Activated CD8-positive, alpha-beta memory T cell treated with anti-CD3 and anti-CD28 coated beads, Interleukin-2, amount 50 U/mL, for 48 hours (primary cell): ENCODE results near the gene GAB2.
"Not testable (repeated sequence)": the region's sequence is repeated elsewhere in the genome, so short reads cannot be mapped to it uniquely, and the experiment has no call there.

Experiments used
- DNase-seq: peaks from one replicate; pipeline ENCODE4 v3.0.0-alpha.2; 2020

Gene GAB2

DNA sequence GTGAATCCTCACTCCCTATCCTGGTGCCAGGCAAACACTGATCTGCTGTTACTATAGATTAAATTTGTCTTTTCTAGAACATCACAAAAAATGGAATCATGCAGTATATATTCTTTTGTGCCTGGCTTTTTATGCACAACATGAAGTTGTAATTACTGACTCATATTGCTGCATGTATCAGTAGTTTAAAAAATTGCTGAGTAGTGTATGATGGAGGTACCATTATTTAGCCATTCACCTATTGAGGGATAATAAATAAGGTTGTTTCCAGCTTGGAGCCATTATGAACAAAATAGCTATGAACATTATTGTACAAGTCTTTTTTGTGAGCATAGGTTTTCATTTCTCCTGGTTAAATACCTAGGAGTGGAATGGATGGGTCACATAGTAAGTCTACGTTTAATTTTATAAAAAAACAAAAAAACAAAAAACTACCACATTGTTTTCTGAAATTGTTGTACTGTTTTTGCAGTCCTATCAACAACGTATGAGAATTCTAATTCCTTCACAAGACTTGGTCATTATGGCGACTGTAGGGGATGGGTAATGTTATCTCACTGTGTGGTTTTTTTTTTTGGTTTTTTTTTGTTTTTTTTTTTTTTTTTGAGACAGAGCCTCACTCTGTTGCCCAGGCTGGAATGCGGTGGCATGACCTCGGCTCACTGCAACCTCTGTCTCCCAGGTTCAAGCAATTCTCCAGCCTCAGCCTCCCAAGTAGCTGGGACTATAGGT lies 117.3 kb downstream of the GAB2 start:
- DNase-seq, result no peak

DNA sequence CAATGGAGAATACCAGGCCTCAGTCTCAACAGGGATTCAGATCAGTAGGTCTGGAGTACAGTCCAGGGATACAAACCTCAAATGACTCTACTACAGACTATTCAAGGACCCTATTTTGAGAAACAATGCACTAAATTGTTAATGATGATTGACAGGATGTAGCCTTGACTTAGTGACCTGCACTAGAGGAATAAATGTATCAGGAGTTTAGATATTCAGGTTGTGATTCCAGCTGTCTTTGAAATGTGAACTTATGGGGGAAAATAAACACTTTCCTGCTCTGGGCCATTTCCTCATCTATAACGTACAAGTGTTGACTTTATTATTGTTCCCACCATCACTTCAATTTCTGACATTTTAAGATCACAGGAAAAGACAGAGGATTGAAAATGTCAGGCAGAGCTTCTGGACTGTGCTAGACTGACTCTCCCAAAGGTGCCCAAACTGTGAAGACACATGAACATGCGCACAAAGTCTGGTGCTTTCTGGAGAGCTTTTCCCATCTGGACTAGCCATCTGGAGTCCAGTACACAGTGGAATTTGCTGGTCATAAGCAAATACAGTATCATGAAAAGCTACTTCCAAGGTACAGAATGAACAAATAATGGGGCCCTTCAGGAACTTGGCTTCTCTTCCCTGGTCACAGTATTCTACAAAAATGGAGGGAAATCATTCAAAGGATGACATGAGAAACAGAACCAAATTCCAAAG lies 118.5 kb downstream of the GAB2 start:
- DNase-seq, result no peak

DNA sequence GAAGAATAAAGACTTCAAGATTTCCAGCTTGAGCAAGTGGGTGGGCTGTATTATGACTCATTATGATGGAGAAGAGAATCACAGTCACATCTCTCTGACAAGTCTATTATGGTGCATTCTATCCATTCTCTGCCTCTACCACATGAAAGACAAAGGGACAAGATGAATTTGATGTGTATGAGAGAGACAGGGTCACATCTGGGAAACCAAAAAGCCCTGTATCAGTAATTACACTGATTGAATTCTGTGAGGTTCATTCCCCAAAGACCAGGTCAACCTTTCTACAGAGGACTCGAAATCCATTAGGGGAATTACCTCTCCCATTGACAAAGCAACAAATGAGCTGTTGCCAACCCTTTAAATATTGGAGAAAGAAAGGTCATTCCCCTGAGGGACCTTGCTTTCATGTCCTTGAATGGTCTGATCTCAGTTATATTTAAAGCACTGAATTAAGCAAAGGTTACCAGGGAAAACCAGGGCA lies 119.3 kb downstream of the GAB2 start:
- no peak for DNase-seq

DNA sequence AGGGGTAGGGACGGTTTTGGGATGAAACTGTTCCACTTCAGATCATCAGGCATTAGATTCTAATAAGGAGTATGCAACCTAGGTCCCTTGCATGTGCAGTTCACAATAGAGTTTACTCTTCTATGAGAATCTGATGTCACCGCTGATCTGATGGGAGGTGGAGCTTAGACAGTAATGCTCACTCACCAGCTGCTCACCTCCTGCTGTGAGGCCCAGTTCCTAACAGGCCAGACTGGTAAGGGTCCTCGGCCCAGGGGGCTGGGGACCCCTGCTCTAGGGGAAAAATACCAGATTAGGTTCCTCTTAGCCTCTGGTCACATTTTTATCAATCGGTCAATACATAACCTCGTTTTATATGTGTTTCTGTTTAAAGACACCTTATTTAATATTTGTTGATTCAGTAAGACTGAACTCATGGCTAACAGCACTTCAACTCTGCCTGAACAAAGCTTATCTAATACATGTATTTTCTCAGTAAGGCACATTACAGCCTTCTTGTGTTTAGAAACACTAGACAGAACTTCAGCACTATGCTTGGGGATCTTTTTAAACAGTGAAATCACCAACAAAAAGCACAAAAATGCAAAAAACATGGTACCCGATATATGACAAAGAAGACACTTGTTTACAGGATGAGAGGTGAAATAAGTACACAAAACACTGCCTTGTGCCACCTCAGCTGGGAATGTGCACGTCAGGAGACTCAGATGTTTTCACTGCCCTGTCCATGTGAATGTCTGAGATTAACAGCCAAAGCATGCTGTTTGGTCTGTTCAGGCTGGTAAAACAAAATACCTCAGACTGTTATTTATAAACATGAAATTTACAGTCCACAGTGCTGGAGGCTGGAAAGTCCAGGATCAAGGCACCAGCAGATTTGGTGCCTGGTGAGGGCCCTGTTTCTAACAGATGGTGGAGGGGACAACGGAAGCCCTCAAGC lies 121.4 kb downstream of the GAB2 start:
- no peak for DNase-seq

DNA sequence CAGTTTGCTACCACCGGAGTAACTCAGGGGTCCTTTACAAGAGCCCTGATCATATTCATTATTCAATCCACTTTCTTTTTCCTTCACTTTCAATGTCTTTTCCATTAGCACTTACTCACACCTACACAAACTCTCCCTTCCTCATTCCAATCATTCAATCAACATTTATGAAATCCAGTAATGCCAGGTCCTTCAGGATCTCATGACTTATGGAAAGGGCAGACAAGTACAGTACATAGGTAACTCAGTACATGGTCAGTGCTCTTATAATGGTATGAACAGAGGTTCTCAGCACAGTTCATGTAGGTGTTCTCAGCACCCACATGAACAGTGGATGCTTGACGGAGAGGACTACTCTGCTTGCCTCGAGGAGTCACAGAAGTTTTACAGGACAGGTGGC lies 122.3 kb downstream of the GAB2 start:
- no peak for DNase-seq

DNA sequence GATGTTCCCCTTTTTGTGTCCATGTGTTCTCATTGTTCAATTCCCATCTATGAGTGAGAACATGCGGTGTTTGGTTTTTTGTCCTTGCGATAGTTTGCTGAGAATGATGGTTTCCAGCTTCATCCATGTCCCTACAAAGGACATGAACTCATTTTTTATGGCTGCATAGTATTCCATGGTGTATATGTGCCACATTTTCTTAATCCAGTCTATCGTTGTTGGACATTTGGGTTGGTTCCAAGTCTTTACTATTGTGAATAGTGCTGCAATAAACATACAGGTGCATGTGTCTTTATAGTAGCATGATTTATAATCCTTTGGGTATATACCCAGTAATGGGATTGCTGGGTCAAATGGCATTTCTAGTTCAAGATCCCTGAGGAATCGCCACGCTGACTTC lies 123.5 kb downstream of the GAB2 start:
- DNase-seq, result not testable (repeated sequence)

DNA sequence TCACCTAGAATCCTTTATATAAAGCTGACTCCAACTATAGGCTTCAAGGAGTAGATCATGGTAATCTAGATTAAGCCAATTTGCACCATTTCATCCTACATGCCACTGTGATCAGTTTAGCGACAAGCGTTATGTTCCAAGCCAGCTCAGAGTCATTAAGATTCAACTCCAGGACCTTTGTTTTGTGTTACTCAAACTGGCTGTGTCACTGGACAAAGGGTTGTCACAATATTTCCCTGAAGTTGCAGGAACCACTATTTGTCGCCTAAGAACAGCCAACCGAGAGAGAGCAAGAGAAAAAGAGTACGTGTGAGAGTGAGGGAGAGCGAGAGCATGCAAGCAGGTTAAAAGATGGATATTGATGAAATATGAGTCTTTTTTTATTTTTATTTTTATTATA lies 124.1 kb downstream of the GAB2 start:
- DNase-seq, result no peak

DNA sequence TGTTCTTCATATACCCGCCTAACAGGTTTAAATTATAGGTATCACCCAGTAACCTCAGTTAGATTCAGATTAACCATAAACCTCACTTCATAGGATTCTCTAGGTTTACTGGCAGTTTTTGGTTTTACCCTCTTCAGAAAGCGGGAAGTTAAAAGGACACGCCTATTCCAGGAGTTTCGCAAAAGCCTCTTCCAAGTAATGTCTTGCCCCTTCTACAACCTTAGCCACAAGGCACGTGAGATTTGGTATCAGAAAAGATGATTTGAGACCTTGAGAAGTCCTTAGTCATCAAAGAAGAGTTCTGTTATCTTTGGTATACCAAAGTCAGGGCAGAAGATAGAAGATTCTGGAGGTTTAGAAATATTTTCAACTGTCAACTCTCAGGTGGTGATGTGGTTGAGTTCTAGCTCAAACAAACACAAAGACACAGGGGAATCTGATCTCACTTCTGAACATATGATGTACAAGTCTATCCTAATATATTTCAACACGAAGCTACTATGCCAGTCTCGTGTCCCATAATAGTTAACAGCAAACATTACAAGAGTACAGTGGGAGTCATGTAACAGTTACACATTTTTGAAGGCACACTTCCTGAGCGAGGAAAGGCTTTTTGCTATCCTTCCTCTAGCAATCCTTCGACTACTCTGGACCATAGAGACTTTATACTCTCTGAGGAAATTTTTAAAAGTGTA lies 125.4 kb downstream of the GAB2 start:
- no peak for DNase-seq

DNA sequence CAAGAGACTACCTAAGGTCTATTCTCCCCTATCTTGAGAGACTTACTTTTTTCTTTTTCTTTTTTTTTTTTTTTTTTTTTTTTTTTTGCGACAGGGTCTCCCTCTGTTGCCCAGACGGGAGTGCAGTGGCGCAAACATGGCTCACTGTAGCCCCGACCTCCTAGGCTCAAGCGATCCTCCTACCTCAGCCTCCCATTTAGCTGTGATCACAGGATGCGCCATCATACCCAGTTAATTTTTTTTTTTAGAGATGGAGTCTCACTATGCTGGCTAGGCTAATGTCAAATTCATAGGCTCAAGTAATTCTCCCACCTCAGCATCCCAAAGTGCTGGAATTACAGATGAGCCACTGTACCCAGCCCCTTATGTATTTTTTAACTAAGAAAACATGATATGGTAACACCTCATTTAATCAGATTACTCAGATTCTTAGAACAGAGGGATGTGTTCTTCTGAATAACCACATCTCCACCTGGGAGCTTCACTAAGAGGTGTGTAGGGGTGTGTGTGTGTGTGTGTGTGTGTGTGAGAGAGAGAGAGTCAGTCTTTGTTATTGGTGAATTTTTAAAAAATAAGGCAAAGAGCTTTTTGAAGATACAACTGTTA lies 126.0 kb downstream of the GAB2 start:
- DNase-seq, result no peak

DNA sequence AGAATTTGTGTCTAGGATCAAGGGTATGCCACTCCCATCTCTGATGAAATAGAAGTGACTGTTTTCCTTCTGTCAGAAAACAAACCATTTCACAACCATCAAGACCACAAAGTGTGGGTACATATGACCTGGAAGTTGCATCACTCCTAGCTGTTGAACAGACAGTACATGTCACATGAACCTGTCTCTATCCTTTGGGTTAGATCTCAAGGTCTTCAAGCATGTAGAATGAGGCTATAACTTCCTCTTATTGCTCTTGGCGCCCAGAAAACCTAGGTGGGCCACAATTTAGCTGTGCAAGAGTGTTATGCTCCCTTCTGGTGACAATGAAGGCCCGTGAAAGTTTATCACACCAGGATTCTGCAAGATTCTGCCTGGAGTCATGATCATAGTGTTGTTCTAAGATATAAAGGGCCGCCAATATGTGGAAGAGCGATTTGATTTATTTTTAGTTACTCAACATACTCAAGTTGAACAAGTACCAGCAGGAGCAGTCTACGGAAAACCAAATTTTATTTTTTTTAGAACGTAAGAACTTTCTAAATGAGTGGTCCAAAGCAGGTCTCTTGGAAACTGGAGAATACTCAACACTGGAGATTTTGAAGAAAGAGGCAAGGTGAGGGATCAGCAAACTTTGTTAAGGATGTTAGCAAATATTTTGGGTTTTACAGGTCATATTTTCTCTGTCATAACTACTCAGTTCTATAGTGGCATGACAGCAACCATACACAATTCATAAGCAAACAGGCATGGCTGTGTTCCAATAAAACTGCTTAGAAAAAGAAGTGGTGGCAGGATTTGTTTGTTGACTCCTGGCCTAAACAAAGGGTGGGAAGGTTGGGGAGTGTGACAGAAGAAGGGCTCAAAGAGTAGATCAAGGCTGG lies 127.1 kb downstream of the GAB2 start:
- no peak for DNase-seq

DNA sequence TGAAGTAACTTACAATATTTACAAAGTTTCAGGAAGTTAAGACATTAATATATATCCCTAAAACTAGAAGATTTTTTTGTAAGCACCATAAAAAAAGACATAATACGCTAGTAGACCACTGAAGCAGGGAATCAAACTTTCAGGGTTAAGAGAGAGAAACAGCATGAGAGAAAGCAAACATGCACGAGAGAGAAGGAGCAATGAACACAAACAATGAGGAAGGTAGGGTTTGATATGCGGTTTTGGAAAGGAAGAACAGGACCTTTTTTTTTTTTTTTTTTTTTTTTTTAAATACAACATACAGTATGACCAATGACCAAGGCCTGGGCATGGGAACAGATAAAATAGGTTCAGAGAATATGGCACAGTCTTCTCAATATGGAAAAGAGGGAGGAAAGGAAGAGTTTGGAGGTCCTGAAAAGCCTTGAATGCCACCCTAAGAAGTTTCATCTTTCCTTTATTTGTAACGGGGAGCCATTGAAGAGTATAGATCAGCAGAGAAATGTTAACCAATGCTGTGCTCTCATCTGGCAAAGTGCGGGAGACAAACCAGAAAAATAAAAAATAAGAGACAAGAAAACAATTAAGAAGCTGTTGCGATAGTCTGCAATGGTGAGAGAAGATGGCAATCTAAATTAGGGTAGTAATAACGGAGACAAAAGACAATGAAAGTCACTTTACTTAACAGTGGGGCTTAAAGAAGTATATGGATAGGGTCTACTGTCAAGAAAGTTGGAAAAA lies 127.9 kb downstream of the GAB2 start:
- no peak for DNase-seq

DNA sequence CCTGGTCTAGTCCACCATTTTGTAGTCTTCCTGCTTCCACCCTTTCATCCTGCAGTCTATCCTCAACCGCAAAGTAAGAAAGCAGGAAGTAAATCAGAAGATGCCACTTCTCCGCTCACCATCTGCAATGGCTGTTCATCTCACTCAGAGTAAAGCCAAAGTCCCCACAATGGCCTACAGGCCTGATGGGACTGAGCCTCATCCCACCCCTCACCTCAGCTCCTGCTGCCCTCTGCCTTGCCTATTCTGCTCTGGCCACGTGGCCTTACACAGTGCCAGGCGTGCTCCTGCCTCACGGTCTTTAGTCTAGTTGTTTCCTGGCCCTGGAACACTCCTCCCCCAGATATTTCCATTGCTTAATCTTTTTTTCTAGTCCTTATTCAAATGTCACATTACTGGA lies 133.4 kb downstream of the GAB2 start:
- no peak for DNase-seq

DNA sequence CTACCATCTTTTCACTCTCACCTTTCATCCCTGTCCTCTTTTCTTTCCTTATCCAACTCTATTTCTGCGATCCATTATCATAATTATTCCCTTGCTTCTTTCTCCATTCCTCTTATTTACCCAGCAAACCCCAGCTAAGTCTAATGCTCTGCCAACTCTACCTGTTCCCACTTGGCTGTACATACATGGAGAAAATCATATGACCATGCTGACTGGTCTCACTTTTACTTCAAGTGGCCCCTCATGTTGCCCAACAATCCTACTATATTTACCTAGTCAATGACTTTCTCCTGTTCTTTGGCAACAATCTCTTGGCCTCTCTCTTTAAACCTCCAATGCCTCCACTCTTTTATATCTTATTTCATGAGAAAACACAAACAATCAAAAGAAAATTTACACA lies 134.8 kb downstream of the GAB2 start:
- DNase-seq, result no peak

DNA sequence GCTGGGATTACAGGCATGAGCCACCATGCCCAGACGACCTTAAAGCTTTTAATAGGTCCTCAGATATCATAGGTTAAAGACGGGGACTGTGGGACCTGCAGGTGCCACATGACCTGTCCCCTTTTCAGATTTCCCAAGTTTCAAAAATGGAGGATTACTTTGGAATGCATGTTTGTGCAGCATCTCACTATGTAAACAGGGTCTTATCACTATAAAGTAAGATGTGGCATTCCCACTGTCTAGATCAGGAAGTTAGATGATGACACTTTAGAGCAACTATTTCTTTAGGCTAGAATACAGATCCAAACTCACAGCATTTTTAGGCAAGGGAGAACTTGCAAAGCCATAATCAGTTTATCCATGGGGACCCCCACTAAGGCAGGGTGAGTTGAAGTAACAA lies 136.1 kb downstream of the GAB2 start:
- DNase-seq, result no peak

DNA sequence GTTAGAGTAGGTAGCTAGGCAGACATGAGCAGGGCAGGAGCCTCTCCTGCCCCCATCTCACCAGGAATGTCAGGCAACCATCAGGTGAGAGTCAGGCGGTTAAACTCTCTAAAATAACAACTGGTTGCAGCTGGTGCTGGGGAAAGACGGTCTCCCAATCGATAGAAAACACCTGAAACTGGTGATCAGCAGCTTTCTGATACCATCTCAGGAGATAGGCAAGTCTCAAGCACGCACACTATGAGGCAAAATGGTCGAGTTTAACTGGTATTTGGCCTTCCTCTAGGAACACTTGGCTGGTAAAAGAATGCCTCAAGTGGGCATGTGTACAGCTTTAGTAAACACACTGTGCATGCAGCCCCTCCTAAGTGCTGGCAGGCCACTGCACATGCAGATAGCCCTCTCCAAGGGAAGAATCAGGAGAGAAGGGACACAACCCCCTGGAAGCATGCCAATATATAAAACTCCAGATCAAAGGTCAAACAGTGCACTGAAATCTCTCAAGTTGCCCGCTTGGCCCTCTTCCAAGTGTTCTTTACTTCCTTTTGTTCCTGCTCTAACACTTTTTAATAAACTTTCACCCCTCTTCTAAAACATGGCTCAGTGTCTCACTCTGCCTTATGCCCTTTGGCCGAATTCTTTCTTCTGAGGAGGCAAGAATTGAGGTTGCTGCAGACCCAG lies 140.2 kb downstream of the GAB2 start:
- DNase-seq, result no peak

DNA sequence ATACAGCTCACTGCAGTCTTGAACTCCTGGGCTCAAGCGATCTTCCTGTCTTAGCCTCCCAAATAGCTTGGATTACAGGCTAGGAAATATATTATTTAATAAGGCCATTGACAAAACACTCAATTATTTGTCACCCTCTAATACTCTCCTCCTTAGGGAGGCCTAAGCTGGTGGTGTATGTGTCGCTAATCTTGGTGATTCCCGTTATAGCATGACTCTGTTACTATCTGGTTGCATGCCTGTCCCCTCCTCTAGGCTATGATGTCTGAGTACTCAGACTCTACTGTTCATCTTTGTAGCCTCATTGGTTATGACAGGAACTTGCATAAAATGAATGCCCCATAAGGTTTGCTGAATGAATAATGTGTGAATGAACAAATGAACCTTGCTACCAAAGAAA lies 141.3 kb downstream of the GAB2 start:
- DNase-seq, result no peak

DNA sequence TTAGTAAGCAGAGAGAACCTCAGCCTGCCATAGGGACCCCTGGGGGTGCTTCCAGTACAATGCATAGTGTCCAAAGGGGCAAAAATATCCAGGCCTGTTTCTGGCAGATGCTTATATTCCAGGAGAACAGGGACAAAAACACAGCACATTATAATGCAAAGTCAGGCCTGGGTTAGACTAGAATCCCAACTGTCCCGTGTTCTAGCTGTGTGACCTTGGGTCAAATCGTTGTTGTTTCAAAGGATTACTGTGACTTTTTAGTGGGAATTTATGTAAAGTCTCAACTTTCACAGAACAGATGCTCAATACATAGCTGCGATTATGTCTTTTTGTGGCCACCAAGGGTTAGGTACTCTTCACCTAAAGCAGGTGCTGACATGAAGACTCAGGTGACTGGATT lies 142.9 kb downstream of the GAB2 start:
- DNase-seq, result no peak

DNA sequence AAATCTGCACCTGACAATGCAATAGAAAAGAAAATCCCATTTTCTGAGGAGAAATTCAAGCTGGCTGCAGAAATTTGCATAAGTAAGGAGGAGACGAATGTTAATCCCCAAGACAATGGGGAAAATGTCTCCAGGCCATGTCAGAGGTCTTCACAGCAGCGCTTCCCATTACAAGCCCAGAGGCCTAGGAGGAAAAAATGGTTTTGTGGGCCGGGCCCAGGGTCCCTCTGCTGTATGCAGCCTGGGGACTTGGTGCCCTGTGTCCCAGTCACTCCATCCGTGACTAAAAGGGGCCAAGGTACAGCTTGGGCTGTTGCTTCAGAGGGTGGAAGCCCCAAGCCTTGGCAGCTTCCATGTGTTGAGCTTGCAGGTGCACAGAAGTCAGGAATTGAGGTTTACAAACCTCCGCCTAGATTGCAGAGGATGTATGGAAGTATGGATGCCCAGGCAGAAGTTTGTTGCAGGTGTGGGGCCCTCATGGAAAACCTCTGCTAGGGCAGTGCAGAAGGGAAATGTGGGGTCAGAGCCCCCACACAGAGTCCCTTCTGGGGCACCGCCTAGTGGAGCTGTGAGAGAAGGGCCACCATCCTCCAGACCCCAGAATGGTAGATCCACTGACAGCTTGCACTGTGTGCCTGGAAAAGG lies 144.9 kb downstream of the GAB2 start:
- DNase-seq, result not testable (repeated sequence)

DNA sequence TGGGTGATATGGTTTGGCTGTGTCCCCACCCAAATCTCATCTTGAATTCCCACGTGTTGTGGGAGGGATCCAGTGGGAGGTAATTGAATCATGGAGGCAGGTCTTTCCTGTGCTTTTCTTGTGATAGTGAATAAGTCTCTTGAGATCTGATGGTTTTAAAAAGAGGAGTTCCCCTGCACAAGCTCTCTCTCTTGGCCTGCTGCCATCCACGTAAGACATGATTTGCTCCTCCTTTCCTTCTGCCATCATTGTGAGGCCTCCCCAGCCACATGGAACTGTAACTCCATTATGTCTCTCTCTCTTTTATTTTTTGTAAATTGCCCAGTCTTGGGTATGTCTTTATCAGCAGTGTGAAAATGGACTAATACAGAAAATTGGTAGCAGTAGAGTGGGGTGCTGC lies 145.8 kb downstream of the GAB2 start:
- DNase-seq, result not testable (repeated sequence)
